ENCODE data around the gene KLRG1. TPM values are rescaled to one million over a fixed set of nuclear protein-coding genes. Genes with fewer than 3 reads are reported as not detected.
A peak's percentile ranks its signal among the peaks of the same experiment; 100 is the strongest.

Gene KLRG1
- total RNA-seq, 2 donors from 2014 or later, result 2.5 to 5.5 TPM

DNA sequence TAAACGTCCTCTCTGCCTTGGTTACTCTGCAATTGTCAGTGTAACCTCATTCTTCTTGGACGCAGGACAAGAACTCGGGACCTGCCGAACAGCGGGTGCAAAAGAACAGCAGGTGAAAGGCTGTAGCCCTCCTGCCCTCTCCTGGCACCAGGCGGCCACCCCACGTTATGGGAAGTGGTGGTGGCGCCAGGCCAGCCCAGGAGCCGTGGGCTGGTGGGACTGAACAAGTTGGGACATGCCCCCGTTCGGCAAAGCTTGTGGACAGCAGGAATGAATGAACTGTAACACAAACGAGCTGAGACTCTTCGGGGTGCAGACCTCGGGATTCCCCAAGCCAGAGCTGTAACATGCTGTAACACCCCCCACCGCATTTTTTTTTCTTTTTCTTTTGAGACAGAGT lies 33.3 kb upstream of the KLRG1 start:
- H3K27me3 Mint-ChIP-seq (ENCODE audit: low read depth), result no peaks in the 10 kb centered on the region
- DNase-seq, result no peak
- H3K4me1 Mint-ChIP-seq (ENCODE audit: low read depth), result peaks cover 68% of the 10 kb centered on the region
- H3K27ac Mint-ChIP-seq, result no peak overlapping the region
- no peak for ATAC-seq (replicated peaks in 1 of 2)
- H3K36me3 Mint-ChIP-seq (ENCODE audit: insufficient read depth in 2 of 2), result peaks cover 8 to 19% of the 10 kb centered on the region in 2 donors
- no peak overlapping the region for H3K4me3 Mint-ChIP-seq
- H3K9me3 Mint-ChIP-seq, result peaks cover 4% of the 10 kb centered on the region in 2 donors

DNA sequence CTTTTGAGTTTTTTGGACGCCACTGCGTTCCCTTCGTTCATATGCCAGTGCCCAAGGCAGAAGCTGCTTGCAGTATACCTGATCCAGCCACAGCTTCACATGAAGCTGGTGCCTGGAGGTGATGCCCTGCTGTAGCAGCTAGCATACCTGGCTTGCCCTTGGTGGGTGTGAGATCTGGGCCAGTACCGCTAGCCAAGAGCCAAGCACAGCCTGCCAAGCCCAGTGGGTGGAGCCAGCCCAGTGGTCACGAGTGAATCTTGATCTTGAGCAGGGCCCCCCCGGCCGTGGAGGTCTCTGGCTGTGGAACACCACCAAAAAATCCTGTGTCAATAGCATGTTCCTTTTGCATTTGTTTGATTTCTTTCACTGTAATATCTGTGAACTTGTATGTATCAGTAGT lies 32.6 kb upstream of the KLRG1 start:
- H3K36me3 Mint-ChIP-seq (ENCODE audit: insufficient read depth in 2 of 2), result peaks cover 8 to 19% of the 10 kb centered on the region in 2 donors
- H3K27me3 Mint-ChIP-seq (ENCODE audit: low read depth), result no peaks in the 10 kb centered on the region
- no peak overlapping the region for H3K27ac Mint-ChIP-seq
- H3K4me3 Mint-ChIP-seq, result peak overlapping the region in 1 of 2 donors; percentile 7
- H3K4me1 Mint-ChIP-seq (ENCODE audit: low read depth), result peaks cover 64% of the 10 kb centered on the region
- peaks cover 4% of the 10 kb centered on the region in 2 donors for H3K9me3 Mint-ChIP-seq
- DNase-seq (no peak), ATAC-seq (replicated peaks in 1 of 2) (no peak)

DNA sequence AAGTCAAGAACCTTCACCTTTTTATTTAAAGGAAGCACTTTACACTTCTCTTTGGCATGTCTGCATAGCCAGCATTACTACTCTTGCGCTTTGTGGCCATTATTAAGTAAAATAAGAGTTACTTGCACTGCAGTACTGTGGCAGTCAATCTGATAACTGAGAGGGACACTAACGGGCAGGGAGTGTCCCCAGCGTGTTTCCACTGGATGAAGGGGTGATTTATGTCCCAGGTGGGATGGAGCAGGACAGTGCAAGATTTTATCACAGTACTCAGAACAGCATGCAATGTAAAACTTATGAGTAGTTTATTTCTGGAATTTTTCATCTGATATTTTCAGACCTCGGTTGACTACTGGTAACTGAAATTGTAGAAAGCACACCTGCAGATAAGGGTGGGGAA lies 31.8 kb upstream of the KLRG1 start:
- Mint-ChIP-seq H3K9me3 (peaks cover 4% of the 10 kb centered on the region in 2 donors), H3K27ac (peak overlapping the region; percentile 75), H3K4me1 (ENCODE audit: low read depth) (peaks cover 59% of the 10 kb centered on the region), H3K27me3 (ENCODE audit: low read depth) (no peaks in the 10 kb centered on the region), H3K4me3 (no peak overlapping the region), H3K36me3 (ENCODE audit: insufficient read depth in 2 of 2) (peaks cover 8 to 23% of the 10 kb centered on the region in 2 donors)
- DNase-seq (no peak), ATAC-seq (replicated peaks in 1 of 2) (no peak)

DNA sequence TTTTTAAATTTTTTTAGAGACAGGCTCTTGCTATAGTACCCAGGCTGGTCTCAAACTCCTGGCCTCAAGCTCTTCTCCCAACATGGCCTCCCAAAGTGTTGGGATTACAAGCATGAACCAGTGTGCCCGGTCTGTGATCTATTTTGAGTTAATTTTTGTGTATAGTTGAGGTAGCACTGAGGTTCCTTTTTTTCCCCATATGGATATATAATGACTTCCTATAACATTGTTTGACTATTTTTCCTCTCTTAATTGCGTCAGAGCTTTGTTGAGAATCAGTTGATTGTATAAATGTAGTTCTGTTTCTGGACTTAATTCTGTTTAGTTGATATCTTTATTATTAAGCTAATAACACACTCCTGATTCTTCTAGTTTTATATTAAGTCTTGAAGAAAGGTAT lies 31.3 kb upstream of the KLRG1 start:
- DNase-seq, result no peak
- Mint-ChIP-seq H3K27ac (no peak overlapping the region), H3K4me3 (no peak overlapping the region), H3K36me3 (ENCODE audit: insufficient read depth in 2 of 2) (peaks cover 4 to 18% of the 10 kb centered on the region in 2 donors), H3K27me3 (ENCODE audit: low read depth) (no peaks in the 10 kb centered on the region), H3K4me1 (ENCODE audit: low read depth) (peaks cover 53% of the 10 kb centered on the region), H3K9me3 (peaks cover 2% of the 10 kb centered on the region in 2 donors)
- ATAC-seq (replicated peaks in 1 of 2), result no peak

DNA sequence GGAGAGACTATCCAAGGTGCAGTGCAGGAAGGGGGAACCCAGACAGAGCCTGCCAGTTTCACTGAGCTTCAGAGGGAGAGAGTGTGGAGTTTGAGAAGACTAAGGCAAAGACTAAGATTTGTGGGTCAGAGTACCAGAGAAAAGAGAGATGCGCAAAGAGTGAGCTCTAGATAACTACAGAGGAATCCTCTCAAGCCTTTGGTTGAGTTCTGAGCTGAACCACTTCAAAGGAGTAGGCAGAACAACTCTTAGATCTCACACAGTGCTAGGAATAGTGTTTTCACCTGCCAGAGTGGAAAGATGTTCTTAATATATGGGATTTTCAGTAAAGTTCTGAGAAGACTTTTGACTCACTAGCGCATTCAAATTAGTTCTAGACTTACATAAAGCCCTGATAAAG lies 29.2 kb upstream of the KLRG1 start:
- peaks cover 38% of the 10 kb centered on the region for H3K4me1 Mint-ChIP-seq (ENCODE audit: low read depth)
- peak overlapping the region in 1 of 2 donors; percentile 1 for H3K4me3 Mint-ChIP-seq
- H3K27ac Mint-ChIP-seq, result peak overlapping the region; percentile 26
- DNase-seq (no peak), ATAC-seq (replicated peaks in 1 of 2) (peak in 1 of 2 donors; percentile 32)
- no peaks in the 10 kb centered on the region for H3K27me3 Mint-ChIP-seq (ENCODE audit: low read depth)
- H3K36me3 Mint-ChIP-seq (ENCODE audit: insufficient read depth in 2 of 2), result peaks cover 8 to 15% of the 10 kb centered on the region in 2 donors
- H3K9me3 Mint-ChIP-seq, result peaks cover 1 to 7% of the 10 kb centered on the region in 2 donors

DNA sequence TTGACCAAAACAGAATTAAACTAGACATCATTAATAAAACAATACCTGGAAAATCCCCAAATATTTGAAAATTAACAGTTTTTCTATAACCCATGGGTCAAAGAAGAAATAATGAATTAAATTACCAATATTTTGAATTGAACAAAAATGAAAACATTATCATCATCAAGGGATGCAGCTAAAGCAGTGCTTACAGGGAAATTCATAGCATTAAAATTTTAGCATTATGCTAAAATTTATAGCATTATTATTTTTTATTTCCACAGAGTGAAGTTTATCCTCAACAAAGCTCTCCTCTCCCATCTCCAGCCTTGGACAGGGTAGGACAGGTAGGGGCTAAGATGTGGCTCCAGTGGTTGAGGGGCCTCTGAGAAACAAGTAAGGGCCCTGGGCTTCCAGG lies 20.6 kb upstream of the KLRG1 start:
- no peak overlapping the region for H3K27ac Mint-ChIP-seq
- H3K36me3 Mint-ChIP-seq (ENCODE audit: insufficient read depth in 2 of 2), result peaks cover 16 to 21% of the 10 kb centered on the region in 2 donors
- H3K4me1 Mint-ChIP-seq (ENCODE audit: low read depth), result no peaks in the 10 kb centered on the region
- H3K9me3 Mint-ChIP-seq, result peaks cover 6 to 13% of the 10 kb centered on the region in 2 donors
- no peak for ATAC-seq (replicated peaks in 1 of 2)
- DNase-seq, result no peak
- H3K4me3 Mint-ChIP-seq, result no peak overlapping the region
- no peaks in the 10 kb centered on the region for H3K27me3 Mint-ChIP-seq (ENCODE audit: low read depth)

DNA sequence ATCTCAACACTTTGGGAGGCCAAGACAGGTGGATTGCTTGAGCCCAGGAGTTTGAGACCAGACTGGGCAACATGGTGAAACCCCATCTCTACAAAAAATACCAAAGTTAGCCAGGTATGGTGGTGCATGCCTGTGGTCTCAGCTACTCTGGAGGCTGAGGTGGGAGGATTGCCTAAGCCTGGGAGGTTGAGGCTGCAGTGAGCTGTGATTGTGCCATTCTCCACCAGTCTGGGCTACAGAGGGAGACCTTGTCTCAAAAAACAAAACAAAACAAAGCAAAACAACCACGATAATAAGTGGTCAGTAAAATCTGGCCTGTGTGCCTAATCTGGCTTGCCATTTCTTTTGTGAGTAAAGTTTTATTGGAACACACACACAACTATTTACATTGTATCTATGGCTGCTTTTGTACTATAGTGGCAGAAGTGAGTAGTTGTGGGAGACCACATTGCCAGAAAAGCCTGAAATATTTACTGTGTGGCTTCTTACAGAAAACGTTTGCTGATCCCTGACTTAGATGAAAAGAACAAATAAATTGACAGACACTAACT lies 19.4 kb upstream of the KLRG1 start:
- ATAC-seq (replicated peaks in 1 of 2) (no peak), DNase-seq (no peak)
- H3K4me3 Mint-ChIP-seq, result no peak overlapping the region
- H3K9me3 Mint-ChIP-seq, result peaks cover 6 to 12% of the 10 kb centered on the region in 2 donors
- H3K4me1 Mint-ChIP-seq (ENCODE audit: low read depth), result no peaks in the 10 kb centered on the region
- H3K27me3 Mint-ChIP-seq (ENCODE audit: low read depth), result no peaks in the 10 kb centered on the region
- peaks cover 16 to 25% of the 10 kb centered on the region in 2 donors for H3K36me3 Mint-ChIP-seq (ENCODE audit: insufficient read depth in 2 of 2)
- H3K27ac Mint-ChIP-seq, result no peak overlapping the region

DNA sequence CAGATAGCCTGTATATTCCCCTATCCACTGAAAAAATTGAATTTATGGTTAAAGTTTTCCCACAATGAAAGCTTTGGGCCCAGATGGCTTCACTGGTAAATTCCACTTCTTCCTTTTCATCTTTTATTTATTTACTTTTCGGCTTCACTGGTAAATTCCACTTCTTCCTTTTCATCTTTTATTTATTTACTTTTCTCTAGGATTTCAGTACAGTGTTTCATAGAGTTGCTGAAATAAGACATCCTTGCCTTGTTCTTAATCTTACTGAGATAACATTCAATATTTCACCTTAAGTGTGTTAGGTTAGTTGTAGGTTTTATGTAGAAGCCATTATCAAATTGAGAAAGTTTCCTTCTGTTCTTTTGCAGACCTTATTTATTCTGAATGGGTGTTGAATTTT lies 18.9 kb upstream of the KLRG1 start:
- no peaks in the 10 kb centered on the region for H3K4me1 Mint-ChIP-seq (ENCODE audit: low read depth)
- no peak overlapping the region for H3K4me3 Mint-ChIP-seq
- peak overlapping the region; percentile 65 for H3K27ac Mint-ChIP-seq
- H3K9me3 Mint-ChIP-seq, result peaks cover 6 to 12% of the 10 kb centered on the region in 2 donors
- H3K36me3 Mint-ChIP-seq (ENCODE audit: insufficient read depth in 2 of 2), result peaks cover 15 to 25% of the 10 kb centered on the region in 2 donors
- ATAC-seq (replicated peaks in 1 of 2), result no peak
- no peak for DNase-seq
- no peaks in the 10 kb centered on the region for H3K27me3 Mint-ChIP-seq (ENCODE audit: low read depth)

DNA sequence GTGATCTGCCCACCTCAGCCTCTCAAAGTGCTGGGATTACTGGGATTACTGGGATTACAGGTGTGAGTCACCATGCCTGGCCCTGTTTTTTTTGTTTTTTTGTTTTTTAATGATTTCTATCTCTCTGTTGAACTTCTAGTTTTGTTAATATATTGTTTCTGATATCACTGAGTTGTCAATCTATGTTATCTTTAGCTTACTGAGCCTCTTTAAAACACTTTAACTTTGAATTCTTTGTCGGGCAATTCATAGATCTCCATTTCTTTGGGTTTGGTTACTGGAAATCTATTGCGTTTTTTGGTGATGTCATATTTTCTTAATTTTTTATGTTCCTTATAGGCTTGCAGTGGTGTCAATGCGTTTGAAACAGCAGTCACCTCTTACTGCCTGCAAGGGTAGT lies 9.2 kb upstream of the KLRG1 start:
- no peaks in the 10 kb centered on the region for H3K4me1 Mint-ChIP-seq (ENCODE audit: low read depth)
- no peaks in the 10 kb centered on the region for H3K27me3 Mint-ChIP-seq (ENCODE audit: low read depth)
- peaks cover 7 to 12% of the 10 kb centered on the region in 2 donors for H3K9me3 Mint-ChIP-seq
- no peak for DNase-seq
- H3K27ac Mint-ChIP-seq, result no peak overlapping the region
- no peak for ATAC-seq (replicated peaks in 1 of 2)
- peaks cover 13 to 21% of the 10 kb centered on the region in 2 donors for H3K36me3 Mint-ChIP-seq (ENCODE audit: insufficient read depth in 2 of 2)
- H3K4me3 Mint-ChIP-seq, result no peak overlapping the region

DNA sequence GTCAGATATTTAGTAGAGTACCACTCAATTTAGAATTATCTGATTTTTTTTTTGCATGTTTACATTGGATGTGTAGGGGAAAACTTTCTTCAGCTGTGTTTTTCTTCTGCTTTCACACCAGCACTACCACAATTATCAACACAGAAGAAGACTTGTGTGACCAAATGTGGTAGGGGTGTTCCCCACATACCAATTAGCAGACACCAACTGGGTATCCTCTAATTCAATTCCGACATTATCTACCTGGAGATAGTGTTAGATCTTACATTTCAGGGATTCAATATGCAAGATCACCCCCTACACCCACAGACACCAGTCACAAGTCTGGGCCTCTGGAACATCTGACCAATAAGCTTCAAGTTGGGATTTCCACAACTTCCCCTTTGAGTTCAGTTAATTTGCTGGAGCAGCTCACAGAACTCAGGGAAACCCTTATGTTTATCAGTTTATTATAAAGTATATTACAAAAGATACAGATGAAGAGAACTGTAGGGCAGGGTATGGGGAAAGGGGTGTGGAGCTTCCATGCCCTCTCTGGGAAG lies 4.1 kb upstream of the KLRG1 start:
- ATAC-seq (replicated peaks in 1 of 2) (no peak), DNase-seq (no peak)
- Mint-ChIP-seq H3K27me3 (ENCODE audit: low read depth) (no peaks in the 10 kb centered on the region), H3K4me3 (no peak overlapping the region), H3K27ac (no peak overlapping the region), H3K4me1 (ENCODE audit: low read depth) (peaks cover 36% of the 10 kb centered on the region), H3K9me3 (peaks cover 3% of the 10 kb centered on the region in 2 donors), H3K36me3 (ENCODE audit: insufficient read depth in 2 of 2) (peaks cover 3 to 9% of the 10 kb centered on the region in 2 donors)

DNA sequence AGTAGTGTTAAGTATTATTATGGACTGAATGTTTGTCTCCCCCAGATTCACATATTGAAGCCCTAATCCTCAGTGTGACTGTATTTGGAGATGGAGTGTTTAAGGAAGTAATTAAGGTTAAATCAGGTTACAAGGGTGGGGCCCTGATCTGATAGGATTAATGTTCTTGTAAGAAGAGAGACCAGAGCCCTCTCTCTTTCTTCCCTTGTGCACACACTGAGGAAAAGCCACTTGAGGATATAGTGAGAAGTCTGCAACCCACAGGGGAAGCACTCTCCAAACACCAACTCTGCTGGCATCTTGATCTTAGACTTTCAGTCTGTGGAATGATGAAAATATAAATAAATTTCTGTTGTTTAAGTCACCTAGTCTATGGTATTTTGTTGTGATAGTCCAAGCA lies 2.2 kb upstream of the KLRG1 start:
- ATAC-seq (replicated peaks in 1 of 2), result no peak
- no peak for DNase-seq
- H3K36me3 Mint-ChIP-seq (ENCODE audit: insufficient read depth in 2 of 2), result peaks cover 2 to 4% of the 10 kb centered on the region in 2 donors
- no peak overlapping the region for H3K27ac Mint-ChIP-seq
- no peaks in the 10 kb centered on the region for H3K9me3 Mint-ChIP-seq
- no peaks in the 10 kb centered on the region for H3K27me3 Mint-ChIP-seq (ENCODE audit: low read depth)
- peak overlapping the region in 1 of 2 donors; percentile 34 for H3K4me3 Mint-ChIP-seq
- peaks cover 41% of the 10 kb centered on the region for H3K4me1 Mint-ChIP-seq (ENCODE audit: low read depth)

DNA sequence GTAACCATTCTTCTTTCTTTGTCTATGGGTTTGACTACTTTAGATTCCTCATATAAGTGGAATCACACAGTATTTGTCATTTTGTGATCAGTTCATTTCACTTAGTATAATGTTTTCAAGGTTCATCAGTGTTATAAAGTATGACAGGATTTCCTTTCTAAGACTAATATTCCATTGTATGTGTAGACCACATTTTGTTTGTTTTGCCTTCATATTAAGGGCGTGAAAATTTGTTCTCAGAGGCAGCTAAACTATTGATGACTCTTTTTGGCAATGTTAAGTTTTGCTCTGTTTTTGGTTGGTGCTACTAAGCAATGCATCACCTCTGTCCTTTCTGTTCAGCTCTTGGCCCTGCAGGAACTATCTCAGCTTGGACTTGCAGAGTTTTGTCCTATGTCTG lies 1.7 kb upstream of the KLRG1 start:
- peak overlapping the region in 1 of 2 donors; percentile 34 for H3K4me3 Mint-ChIP-seq
- peak in 1 of 2 donors; percentile 29 for ATAC-seq (replicated peaks in 1 of 2)
- H3K27ac Mint-ChIP-seq, result peak overlapping the region; percentile 3
- no peaks in the 10 kb centered on the region for H3K27me3 Mint-ChIP-seq (ENCODE audit: low read depth)
- H3K36me3 Mint-ChIP-seq (ENCODE audit: insufficient read depth in 2 of 2), result peaks cover 2 to 4% of the 10 kb centered on the region in 2 donors
- H3K9me3 Mint-ChIP-seq, result no peaks in the 10 kb centered on the region
- peaks cover 42% of the 10 kb centered on the region for H3K4me1 Mint-ChIP-seq (ENCODE audit: low read depth)
- DNase-seq, result no peak

DNA sequence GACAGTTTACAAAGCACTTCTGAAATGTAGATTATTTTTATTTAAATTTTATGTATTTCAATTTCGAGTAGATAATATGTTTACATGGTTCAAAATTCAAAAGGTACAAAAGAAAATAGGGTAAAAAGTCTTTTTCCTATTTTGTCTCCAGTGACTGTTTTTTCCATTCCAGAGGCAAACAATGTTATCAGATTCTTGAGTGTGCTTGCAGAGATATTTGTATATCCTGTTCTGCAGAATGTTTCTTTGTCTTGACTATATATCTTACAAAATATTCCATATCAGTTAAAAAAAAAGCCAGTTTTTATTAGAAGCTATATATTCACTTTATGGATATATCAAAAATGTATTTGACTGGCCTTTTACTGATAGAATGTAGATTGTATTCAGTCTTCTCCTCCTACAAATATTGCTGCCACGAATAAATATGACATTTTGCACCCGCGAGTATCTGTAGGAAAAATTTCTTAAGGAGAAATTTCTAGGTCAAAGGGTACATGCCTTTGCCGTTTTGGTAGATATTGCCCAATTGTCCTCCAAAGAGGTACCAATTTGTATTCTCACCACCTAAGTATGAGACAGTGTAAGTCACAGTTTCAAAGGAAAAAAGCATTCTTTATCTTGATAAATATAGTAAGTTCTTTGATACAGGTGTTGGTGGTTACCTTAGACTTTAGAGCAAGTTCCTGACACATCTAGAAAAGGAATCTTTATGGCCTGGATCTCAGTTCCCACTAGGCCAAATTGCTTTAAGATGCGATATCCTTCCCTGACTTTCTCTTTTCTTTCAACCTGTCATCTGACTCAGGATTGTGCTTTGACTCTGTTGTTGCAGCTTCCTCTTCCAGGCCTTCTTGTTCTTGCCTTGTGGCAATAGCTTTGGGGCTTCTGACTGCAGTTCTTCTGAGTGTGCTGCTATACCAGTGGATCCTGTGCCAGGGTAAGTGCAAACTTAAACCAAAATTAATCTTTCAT lies 2.3 kb downstream of the KLRG1 start:
- peaks cover 0 to 4% of the 10 kb centered on the region in 2 donors for H3K36me3 Mint-ChIP-seq (ENCODE audit: insufficient read depth in 2 of 2)

More for the DNA sequence above, 2.3 kb downstream of the KLRG1 start:
- Mint-ChIP-seq H3K27ac (no peak overlapping the region), H3K9me3 (no peaks in the 10 kb centered on the region), H3K4me3 (peak overlapping the region; percentile 1 to 51), H3K27me3 (ENCODE audit: low read depth) (peaks cover 18% of the 10 kb centered on the region), H3K4me1 (ENCODE audit: low read depth) (peaks cover 65% of the 10 kb centered on the region)
- ATAC-seq (replicated peaks in 1 of 2), result no peak
- DNase-seq, result peak in 1 of 2 donors; percentile 15
